Measurements from ENCODE around the gene TRIM7.
A peak's percentile ranks its signal among the peaks of the same experiment; 100 is the strongest.
"Not testable (repeated sequence)": the region's sequence is repeated elsewhere in the genome, so short reads cannot be mapped to it uniquely, and the experiment has no call there.

TRIM7 gene

DNA sequence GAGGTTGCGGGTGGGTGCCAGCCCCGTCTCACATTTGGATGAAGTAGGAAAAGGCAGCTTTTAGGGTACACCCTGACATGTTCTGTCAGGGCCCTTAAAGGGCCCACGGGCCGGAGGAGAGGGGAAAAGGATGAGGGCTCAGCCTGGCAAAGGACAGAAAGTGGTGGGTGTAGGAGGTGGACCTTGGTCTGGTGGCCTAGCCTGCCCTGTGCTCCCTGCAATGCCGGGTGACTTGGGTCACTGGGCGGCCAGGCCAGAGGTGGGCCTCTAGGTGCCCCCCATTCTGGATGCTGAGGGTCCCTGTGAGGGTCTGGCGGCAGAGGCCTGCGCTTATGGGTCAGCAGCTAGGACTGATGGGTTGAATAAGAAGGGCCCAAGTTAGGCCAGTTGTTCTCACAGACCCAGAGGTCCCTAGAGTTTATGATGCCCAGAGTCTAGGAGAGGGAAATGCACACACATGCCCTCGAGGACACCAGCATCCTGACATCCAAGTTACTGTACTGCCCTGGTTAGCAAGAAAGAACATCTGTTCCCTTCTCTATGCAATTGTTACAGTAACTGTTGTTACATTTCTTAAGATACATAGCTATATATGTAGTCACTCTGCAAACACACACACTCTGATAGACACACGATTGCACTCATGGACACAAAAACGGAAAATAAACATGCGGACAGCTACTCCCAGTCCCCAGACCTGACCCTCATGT lies 12.5 kb downstream of the TRIM7 start:
- no peak for DNase-seq (ENCODE audit: low read depth)

DNA sequence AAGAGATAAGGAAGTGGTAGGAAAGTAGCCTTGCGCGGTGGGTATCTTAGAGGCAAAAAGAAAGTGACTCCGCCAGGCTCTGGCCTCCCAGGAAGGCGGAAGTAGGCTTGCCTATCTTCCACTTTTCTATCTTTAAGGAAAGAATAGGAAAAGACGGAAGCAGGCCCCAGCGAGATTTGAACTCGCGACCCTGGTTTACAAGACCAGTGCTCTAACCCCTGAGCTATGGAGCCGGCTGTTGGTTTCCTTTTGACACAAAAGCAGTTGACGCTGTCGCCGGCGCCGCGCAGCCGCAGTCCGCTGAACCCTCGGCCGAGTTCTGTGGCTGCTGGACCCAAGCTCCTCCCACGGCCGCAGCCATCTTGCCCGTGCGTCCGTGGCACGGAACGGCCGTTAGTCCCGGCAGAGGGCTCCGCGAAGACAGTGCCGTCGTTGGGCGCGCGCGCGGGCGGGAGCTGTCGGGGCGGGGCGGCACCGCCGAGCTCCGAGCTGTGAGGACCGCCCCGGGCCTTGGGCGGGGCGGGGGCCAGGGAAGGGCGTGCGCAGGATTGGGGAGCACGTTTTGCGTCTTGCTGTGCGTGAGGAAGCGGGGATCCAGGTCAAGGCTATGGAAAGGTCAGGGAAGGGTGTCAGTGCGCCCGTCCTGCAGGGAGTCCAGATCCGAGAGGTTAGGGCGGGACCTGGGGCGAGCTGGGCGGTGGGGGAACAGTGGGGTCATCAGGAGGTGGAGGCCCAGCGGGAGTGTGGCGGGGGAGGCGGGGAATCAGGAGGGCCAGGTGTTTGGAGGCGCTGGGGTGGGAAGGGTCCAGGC lies 13.3 kb downstream of the TRIM7 start:
- DNase-seq (ENCODE audit: low read depth), result peak; percentile 93

DNA sequence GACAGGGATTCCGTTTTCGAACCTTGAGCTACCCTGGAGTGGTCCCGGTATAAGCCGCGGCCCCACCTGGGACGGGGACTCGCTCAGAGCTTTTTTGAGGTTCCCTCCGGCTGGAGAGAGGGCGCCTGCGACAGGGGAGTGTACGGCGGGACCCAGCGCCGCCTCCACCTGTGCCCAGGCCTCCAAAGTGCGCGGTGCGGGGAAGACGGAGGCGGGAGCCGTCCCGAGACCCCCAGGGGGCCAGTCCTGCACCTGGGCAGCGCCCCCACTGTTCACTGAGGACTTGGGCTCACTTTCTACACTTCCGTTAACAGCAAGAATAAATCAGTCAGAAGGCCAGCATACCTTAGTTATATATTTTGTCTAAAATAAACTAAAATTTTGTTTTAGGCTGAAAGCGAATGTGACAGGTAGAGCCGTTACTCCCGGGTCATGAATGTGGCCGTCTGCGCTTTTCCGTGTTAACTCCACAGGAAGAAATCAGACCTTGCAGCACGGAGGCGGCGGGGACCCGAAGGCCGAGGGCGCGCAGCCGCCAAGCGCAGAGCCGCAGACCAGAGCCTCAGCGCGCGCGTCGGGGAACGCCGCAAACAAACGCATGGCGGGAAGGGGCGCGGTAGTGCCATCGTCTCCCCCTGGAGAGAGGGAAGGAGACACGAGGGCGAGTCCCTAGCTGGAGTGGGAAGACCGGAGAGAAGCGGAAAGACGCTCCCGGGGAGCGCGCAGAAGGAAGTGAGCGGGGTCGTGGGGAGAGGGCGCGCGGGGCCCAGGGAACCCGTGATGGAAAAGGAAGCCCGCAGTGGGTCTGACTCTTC lies 14.1 kb downstream of the TRIM7 start:
- no peak for DNase-seq (ENCODE audit: low read depth)

DNA sequence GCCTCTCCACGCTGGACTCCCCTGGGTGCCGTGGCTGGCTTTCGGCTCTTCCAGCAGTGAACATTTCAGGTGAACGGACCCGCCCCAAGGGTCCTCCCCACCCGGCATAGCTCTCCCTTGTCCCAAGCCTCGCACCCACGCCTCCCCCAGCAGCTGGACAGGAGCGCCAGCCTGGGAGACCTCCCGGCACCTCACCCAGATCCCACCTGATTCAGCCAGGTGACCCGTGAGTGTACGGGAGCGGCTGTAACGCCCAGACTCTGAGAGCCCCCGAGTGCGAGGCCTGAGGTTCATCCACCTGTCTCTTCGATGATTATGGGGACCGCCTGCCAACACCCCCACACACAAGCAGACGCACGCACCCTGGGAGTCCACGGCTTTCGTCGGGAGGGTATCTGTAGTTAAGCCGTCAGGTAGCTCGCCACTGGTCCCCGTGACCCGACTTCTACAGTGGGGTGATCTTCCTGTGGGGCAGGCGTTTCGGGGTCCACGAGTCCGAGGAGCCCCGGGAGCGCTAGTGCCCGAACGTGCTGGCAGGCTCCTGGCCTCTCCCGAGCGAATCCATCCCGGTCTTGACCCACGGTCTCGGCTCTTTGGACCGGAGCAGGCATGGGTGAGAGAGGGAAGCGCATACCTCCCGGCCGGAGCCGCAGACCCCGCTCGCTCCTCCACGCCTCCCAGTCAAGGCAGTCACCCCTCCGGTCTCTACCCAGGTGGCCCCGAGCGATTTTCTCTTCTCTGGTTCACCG lies 14.9 kb downstream of the TRIM7 start:
- no peak for DNase-seq (ENCODE audit: low read depth)

DNA sequence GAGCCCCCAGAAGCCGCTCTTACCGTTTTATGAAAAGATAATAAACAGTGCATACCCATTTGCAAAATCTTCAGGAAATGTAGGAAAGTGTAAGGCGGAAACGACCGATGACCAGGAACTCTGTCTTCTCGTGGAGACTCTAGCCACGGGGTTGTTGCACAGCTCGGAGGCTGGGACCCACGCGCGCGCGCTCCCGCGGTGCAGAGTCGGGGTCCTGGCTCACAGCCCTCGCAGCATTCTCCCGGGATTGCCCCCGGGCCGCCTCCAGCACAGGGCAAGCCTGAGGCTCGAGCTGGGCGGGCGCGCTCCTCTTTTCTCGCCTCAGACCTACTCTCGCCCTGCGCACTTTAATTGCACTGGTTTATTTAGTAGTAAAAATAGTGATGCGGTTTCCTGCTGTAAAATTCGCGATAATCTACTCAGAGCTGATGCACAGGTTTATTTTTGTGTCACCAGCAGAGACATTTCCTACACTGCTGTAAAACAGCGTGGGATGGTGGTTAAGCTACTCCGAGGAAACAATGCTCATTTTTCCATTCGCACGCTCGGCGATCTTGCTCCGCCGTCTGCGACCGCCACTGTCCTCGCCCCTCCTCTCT lies 15.5 kb downstream of the TRIM7 start:
- no peak for DNase-seq (ENCODE audit: low read depth)

DNA sequence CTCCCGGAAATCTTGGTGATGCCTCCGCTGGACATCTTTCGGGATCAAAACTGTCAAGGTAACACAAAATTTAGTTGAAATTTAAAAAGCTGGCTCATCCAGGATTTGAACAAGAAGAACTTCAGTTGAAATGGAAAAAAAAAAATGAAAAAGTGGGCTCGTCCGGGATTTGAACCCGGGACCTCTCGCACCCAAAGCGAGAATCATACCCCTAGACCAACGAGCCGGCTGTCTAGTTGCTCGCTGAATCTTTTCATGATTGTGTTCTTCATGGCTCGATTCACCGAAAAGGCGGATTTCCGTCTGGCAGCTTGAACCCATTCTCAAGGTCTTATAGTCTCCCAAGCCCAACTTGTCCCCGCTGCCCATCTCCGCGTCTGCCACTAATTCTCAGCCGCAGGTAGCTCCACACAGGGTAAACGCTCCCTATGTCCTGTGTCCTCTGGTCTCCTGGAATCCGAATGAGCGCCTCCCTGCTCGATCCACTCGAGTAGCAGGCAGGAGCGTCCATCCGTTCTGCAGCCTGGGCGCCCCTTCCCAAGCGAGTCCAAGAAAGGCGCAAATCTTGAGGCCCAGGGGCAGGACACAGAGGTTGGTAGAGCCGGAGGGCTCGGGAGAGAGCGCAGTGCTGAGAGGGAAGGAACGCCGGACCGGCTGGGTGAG lies 16.2 kb downstream of the TRIM7 start:
- DNase-seq (ENCODE audit: low read depth), result peak; percentile 75

DNA sequence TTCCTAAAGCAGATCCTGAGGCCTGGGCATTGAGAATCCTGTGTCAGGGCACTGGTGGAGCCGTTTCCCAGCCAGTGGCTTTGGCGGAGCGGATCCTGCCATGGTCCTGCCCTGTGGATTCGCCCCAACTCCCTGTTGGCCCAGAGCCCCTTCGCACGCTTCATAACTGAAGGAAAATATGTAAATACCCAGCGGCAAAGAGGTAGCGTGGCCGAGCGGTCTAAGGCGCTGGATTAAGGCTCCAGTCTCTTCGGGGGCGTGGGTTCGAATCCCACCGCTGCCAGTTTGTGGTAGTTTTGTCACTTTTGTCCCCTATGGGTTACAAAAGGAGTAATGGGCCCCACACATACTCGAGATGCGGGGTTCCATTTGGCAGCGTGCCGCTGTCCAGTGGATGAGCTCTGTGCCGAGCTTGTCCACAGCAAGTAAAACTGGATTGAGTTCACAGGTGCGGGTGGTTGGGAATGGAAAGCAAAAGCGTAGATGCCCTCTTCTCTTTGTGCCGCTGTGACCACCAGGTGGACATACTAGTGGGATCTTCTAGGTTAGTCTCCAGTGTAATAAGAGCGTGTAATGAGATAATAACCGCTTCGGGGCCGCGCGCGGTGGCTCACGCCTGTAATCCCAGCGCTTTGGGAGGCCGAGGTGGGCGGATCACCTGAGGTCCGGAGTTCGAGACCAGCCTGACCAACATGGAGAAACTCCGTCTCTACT lies 17.3 kb downstream of the TRIM7 start:
- no peak for DNase-seq (ENCODE audit: low read depth)

DNA sequence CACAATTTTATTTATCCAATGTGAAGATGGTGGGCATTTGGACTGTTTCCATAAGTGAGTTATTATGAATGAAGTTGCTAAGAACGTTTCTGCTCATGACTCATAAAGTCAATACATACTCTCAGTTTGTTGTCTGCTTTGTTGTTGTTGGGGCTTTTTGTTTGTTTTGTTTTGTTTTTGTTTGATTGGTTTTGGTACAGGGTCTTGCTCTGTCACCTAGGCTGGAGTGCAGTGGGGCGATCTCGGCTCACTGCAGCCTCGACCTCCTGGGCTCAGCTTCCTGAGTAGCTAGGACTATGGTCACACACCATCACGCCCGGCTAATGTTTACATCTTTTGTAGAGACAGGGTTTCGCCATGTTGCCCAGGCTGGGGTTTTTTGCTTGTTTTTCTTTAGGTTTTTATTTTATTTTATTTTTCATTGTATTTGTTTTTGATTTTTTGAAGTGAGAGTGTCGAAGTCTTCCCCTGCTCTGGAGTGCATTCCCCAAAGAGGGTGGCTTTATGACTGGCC lies 18.0 kb downstream of the TRIM7 start:
- DNase-seq (ENCODE audit: low read depth), result no peak

DNA sequence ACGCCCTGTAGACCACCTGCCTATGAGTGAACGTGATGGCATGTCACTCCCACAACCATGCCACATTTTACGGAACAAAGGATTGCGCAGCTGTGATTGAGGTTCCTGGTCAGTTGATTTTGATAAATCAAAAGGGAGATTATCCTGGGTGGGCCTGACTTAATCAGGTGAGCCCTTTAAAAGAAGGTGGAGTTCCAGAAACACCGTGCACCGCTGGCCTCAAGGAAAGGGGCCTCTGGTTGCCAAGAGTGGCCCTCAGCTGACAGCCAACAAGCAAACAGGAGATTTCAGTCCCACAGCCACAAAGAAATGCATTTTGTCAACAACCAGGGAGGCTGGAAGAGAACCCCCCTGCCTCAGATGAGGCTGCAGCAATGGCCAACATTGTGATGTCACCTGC lies 19.0 kb downstream of the TRIM7 start:
- no peak for DNase-seq (ENCODE audit: low read depth)

DNA sequence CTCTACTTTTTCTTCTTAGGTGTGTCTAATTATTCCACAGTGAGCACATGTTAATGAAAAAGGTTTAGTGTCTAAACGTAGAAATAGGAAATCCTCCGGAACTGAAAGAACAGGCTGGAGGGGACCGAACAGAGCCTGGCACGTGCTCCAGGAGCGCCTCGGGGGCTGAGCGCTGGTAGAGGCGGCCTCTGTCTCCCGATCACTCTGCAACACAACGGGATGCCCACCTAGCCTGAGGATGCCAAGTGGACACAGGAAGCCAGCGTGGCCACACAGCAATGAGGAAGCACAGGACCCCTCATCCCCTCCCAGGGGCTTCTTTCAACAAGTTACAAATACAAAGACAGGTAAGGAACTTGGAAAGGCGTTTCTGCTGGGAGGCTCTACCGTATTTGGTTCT lies 19.4 kb downstream of the TRIM7 start:
- DNase-seq (ENCODE audit: low read depth), result no peak

DNA sequence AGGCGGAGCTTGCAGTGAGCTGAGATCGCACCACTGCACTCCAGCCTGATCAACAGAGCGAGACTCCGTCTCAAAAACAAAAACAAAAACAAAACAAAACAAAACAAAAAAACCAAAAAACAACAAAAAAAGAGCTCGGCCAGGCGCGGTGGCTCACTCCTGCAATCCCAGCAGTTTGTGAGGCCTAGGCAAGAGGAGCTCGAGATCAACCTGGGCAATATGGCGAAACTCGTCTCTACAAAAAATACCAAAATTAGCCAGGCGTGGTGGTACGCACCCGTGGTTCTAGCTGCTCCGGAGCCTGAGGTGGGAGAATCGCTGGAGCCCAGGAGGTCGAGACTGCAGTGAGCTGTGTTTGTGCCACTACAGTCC lies 20.2 kb downstream of the TRIM7 start:
- DNase-seq (ENCODE audit: low read depth), result no peak

DNA sequence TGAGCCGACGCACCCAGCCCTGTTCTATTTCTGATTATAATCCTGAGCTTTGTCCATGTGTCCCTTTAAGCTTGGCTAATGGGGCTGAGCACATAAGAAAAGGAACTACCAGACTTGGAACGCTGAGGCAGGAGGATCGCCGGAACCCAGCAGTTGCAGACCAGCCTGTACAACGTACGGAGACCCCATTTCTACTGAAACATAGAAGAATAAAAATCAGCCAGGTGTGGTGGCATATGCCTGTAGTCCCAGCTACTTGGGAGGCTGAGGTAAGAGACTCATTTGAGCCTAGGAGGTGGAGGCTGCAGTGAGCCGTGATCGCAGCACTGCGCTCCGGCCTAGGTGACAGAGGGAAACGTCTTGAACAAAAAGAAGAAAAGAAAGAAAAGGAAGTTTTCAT lies 22.3 kb downstream of the TRIM7 start:
- DNase-seq (ENCODE audit: low read depth), result no peak

DNA sequence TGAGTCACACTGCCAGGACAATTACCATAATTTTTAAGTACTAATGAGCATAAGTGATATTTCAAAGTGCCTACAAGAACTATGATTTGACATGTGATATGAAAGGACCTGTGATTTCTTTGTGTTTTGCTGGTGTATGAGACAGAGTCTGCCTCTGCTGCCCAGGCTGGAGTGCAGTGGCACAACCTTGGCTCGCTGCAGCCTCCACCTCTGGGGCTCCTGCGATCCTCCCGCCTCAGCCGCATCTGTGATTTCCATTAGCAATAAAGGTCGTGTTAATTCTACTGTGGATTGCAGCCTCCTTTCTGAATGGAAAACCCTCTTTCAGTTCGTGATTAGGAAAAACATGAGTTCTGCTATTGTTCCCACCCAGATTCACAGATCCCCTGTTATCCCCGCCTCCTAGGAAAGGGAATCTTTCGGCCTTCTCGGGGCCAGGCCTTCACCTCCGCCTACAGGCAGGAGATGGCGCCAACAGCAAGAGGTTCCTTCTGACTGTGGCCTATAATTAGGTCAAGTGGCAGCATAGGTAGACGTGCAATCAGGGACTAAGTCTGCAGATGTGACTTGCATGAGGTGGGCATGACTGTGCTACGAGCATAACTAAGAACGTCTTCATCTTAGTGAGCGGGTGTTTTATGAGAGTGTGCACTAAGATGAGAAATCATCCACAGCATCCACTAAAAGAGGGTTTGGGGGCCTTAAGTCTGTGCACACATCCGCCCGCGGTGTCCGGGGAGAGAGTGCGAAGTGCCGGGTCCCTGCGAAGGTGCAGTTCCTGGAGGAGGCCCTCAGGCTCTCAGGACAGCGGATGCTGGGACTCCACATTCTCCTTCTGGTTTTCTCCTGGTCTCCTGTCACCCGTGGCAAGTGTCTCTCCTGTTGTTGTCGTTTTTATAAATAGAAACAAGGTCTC lies 23.1 kb downstream of the TRIM7 start:
- no peak for DNase-seq (ENCODE audit: low read depth)

DNA sequence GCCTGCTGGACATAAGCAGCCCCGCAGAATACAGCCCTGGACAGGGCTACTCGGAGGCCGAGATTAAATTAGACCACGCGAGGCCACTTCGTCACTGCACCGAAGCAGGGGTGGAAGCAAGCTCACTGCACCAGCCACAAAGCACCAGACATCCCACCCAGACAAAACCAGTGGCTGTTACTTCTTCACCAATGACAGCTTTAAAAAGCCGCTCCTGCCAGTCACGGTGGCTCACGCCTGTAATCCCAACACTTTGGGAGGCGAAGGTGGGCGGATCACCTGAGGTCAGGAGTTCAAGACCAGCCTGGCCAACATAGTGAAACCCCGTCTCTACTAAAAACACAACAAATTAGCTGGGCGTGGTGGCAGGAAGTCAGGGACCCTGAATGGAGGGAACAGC lies 27.4 kb downstream of the TRIM7 start:
- DNase-seq (ENCODE audit: low read depth), result not testable (repeated sequence)

DNA sequence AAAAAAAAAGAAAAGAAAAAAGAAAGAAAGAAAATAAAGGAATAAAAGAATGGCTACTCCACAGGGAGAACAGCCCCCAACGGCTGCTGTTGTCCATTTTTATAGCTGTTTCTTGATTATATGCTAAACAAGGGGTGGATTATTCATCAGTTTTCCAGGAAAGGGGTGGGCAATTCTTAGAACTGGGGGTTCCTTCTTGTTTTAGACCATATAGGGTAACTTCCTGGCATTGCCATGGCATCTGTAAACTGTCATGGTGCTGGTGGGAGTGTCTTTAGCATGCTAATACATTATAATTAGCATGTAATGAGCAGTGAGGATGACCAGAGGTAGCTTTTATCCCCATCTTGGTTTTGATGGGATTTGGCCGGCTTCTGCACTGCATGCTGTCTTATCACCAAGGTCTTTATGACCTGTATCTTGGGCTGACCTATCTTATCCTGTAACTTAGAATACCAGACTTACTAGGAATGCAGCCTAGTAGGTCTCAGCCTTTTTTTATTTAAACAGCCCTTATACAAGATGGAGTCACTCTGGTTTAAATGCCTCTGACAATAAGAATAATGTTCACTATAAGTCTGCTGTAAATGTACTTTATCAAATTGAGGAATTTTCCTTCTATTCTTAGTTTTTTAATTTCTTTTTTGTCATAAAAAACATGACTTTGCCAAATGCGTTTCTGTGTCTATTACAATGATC lies 28.6 kb downstream of the TRIM7 start:
- DNase-seq (ENCODE audit: low read depth), result no peak

DNA sequence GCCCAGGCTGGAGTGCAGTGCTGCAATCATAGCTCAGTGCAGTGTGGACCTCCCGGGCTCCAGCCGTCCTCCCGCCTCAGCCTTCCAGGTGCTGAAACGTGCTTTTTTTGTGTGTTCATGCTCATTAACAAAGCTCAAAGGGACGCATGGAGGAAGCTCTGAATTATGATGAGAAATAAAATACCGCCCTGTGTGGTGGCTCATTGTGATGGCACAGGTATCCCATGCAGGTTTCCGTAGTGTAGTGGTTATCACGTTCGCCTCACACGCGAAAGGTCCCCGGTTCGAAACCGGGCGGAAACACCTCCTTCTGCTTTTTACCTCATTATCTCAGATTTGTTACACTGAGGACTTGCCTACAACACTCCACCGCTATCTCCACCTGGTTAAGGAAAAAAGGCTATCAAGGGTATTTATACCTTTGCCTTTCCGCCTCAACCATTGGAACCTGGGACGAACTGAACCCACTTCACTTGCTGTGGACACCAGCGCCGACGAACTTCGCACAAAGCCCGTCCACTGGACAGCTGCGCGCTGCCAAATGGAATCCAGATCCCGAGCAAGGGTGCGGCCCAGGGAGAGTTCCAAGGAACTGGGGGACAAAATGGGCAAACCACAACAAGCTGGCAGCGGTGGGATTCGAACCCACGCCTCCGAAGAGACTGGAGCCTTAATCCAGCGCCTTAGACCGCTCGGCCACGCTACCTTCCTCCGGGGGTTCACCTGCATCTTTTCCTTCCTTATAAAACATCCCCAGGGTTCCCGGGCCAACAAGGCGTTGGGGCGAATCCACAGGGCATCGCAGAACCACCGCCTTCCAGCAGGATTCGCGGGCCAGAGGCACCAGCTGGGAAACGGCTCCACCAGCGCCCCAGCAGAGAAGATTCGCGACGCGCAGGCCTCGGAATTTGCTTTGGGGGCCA lies 31.3 kb downstream of the TRIM7 start:
- no peak for DNase-seq (ENCODE audit: low read depth)

DNA sequence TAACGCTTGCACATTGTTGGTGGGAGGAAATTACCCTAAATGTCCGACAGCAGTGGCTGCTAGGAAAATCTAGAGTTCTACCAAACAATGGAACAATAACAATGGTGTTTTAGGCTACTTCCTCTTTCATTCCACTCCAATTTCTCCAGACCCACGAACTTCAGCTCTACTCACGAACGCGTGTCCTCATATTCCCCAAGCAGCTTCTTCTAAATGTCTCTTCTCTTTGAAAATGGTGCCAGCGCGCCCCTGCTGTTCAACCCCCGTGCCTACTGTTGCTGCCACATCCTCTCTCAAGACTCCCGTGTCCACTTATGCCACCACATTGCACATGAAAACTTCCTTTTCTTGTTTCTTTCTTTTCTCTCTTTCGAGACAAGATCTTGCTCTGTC lies 32.0 kb downstream of the TRIM7 start:
- no peak for DNase-seq (ENCODE audit: low read depth)

DNA sequence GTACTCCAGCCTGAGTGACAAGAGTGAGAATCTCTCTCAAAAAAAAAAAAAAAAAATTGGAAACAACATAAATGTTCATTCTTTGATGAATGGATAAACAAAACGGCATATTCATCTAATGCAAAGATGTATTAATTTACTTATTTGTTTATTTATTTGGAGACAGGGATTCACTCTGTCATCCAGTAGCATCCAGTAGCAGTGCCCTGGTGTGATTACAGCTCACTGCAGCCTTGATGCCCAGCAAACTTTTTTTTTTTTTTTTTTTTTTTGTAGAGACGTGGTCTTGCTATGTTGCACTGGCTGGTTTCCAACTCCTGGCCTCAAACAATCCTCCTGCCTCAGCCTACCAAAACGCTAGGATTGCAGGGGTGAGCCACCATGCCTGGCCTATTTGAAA lies 33.2 kb downstream of the TRIM7 start:
- no peak for DNase-seq (ENCODE audit: low read depth)

All from stimulated activated CD8-positive, alpha-beta memory T cell treated with anti-CD3 and anti-CD28 coated beads, Interleukin-15, amount 100 ng/mL, for 1 hour (primary cell).